GM18511 (cell line): ENCODE data around the gene ZNF784.

Experiments
- ATAC-seq: cut with Tn5 transposase; IDR thresholded peaks from one replicate; pipeline ENCODE4 v1.9.1; 2021; ENCODE audit warnings: mild to moderate bottlenecking, moderate library complexity; ENCODE audit not compliant: unreplicated experiment

Gene ZNF784

GRCh38 chr19:55624109-55625003 lies at the start of gene ZNF784:
ZNF784 (minus strand) TSS chr19:55624566; CDS start chr19:55624561, 5 bp downstream.
- no peak for ATAC-seq

GRCh38 chr19:55673889-55674288 lies 49.5 kb upstream of the ZNF784 start:
- ATAC-seq, result no peak

- no peak for ATAC-seq
Measured at GRCh38 chr19:55673465-55673864, 49.1 kb upstream of the ZNF784 start.

GRCh38 chr19:55672418-55672817 lies 48.1 kb upstream of the ZNF784 start:
- no peak for ATAC-seq

- ATAC-seq, result no peak
Measured at GRCh38 chr19:55671054-55671378, 46.6 kb upstream of the ZNF784 start.

- ATAC-seq, result no peak
Measured at GRCh38 chr19:55670280-55671053, 46.1 kb upstream of the ZNF784 start.

- ATAC-seq, result no peak
Measured at GRCh38 chr19:55669418-55670279, 45.3 kb upstream of the ZNF784 start.

GRCh38 chr19:55668603-55669348 lies 44.4 kb upstream of the ZNF784 start:
- ATAC-seq, result no peak

- no peak for ATAC-seq
Measured at GRCh38 chr19:55667958-55668357, 43.6 kb upstream of the ZNF784 start.

- no peak for ATAC-seq
Measured at GRCh38 chr19:55667511-55667910, 43.1 kb upstream of the ZNF784 start.

- ATAC-seq, result no peak
Measured at GRCh38 chr19:55667006-55667381, 42.6 kb upstream of the ZNF784 start.

- no peak for ATAC-seq
Measured at GRCh38 chr19:55666343-55667005, 42.1 kb upstream of the ZNF784 start.

- no peak for ATAC-seq
Measured at GRCh38 chr19:55663846-55664536, 39.6 kb upstream of the ZNF784 start.

GRCh38 chr19:55661826-55662225 lies 37.5 kb upstream of the ZNF784 start:
- no peak for ATAC-seq

GRCh38 chr19:55660991-55661390 lies 36.6 kb upstream of the ZNF784 start:
- no peak for ATAC-seq

GRCh38 chr19:55660404-55660803 lies 36.0 kb upstream of the ZNF784 start:
- no peak for ATAC-seq

GRCh38 chr19:55659822-55660221 lies 35.5 kb upstream of the ZNF784 start:
- no peak for ATAC-seq

- ATAC-seq, result no peak
Measured at GRCh38 chr19:55658846-55659459, 34.6 kb upstream of the ZNF784 start.
